Activated CD8-positive, alpha-beta memory T cell treated with anti-CD3 and anti-CD28 coated beads, Interleukin-2, amount 10 ng/mL, durations not matched to agents 7 days and 5 days (primary cell): ENCODE data around the gene C1orf105. TPM values are rescaled to one million over a fixed set of nuclear protein-coding genes. Genes with fewer than 3 reads are reported as not detected.
A peak's percentile ranks its signal among the peaks of the same experiment; 100 is the strongest.

Experiments used
- ATAC-seq: fragments of 150-1000 bp; cut with Tn5 transposase; one replicate; pipeline ENCODE4 v1.10.0; 2021; ENCODE audit warnings: moderate library complexity
- CTCF ChIA-PET: fragments of 350-600 bp; sonication (Branson Sonifier 250); formaldehyde crosslinking; loops from one replicate; lab custom pipeline; 2021; ENCODE audit warnings: antibody characterized with exemption; lab: Charles Lee
- DNase-seq: peaks from one replicate; pipeline ENCODE4 v3.0.0-alpha.2; 2020
- H3K27ac Mint-ChIP-seq: one replicate; pipeline ENCODE4 v1.8.0; 2021; ENCODE audit warnings: mild to moderate bottlenecking, mixed read lengths
- H3K27me3 Mint-ChIP-seq: one replicate; pipeline ENCODE4 v1.8.0; 2021; ENCODE audit warnings: mixed read lengths
- H3K36me3 Mint-ChIP-seq: one replicate; pipeline ENCODE4 v1.8.0; 2021; ENCODE audit warnings: mild to moderate bottlenecking, mixed read lengths
- H3K4me1 Mint-ChIP-seq: one replicate; pipeline ENCODE4 v1.8.0; 2021; ENCODE audit warnings: mixed read lengths
- H3K4me3 Mint-ChIP-seq: one replicate; pipeline ENCODE4 v1.8.0; 2021; ENCODE audit warnings: mild to moderate bottlenecking, moderate library complexity, mixed read lengths
- H3K9me3 Mint-ChIP-seq: one replicate; pipeline ENCODE4 v1.8.0; 2022; ENCODE audit warnings: low read depth, mixed read lengths
- total RNA-seq, 2 experiments: library from RNA; stranded (reverse); gene quantifications; one replicate each; pipeline ENCODE4 v1.2.3, GENCODE V29; 2021

Gene C1orf105
- total RNA-seq, 2 experiments from 2014 or later = not detected

DNA sequence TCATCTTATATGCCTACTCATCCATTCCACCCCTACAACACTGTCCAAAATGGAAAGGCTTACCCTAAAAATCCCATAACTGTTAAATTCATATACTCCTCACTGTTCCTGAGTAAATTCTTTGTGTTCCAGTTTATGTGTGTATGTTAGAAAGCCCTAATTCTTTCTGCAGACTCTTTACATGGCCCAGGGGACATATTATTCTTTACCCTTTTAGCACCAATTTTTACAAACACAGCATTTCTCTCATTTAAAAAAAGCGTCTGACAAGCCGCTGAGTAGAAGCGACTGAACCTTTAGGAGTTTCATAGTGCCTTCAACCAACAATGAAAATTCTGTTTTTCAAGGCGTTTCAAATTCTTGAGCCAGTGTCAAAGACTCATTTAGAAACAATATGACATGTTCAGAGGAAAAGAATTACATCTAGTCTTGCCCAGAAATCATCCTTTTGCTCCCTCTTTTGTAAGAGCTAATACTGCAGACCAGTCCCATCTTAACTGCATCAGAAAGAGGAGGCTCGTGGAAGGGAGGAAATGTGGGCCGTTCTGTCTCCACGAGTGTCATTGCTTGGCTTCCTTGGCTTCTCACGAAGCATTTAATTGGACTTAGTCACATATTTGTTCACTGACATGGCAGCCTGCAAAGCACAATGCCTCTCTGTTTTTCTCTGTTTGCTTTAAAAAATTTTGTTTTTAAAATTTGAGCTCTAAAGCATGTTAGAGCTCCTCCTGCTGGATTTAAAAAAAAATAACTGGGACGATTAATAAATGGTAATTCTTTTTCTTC is 21.3 kb upstream of the C1orf105 start:
- CTCF ChIA-PET = interaction anchor here (0.6 to 2.5 kb wide), 21 partner anchors 13 to 597 kb away, joined by 3 to 17 read pairs (median 3); partner anchors contain the start of gene PIGC
- DNase-seq = no peak
- Mint-ChIP-seq H3K4me3 (no peak overlapping the region), H3K9me3 (no peaks in the 10 kb centered on the region), H3K4me1 (peaks cover 57% of the 10 kb centered on the region), H3K36me3 (no peaks in the 10 kb centered on the region), H3K27me3 (peaks cover 2% of the 10 kb centered on the region), H3K27ac (peak overlapping the region; percentile 58)
- ATAC-seq = peak; percentile 38

DNA sequence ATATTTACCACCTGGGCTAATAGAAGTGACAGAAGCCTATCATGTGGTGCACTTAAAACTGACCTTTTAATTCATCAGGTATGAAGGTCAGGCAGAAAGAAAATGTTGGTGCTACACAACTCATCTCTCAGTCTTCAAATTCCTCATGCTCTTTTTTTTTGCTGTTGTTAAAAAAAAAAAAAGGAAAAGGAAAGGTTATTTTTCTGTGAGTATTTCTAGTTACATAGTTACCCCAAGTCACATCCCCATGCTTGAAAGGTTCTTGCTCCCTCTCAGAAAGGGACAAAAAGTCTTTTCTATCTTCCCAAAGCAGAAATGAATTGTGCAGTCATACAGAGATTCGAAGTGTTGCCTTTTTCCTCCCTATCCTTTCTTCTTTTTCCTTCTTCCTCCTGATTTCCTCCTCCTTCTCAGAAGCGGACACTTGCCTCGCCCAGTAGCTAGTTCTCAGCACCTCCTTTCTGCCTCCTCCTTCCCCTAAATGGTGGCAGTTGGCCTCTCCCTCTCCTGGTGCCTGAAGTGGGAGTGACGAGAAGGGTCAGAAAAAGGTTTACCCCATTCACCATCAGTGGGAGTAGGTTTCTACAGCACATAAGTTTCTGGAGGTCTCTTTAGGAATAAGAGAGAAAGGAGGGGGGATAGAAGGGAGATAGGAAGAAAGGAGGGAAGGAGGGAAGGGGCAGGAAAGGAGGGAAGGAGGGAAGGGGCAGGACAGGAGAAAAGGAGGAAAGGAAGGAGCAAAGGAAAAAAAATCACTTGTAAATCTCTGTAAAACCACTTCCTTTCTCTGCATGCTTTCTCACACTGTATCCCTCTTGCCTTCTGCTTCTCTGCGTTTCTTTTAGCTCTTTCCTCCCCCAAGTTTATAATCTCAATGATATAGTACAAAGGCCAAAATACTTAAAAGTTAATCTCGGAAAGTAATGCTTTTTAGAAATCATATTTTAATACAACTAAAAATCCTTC is 20.4 kb upstream of the C1orf105 start:
- DNase-seq (no peak), ATAC-seq (no peak)
- Mint-ChIP-seq H3K9me3 (no peaks in the 10 kb centered on the region), H3K27me3 (peaks cover 2% of the 10 kb centered on the region), H3K36me3 (no peaks in the 10 kb centered on the region), H3K4me3 (no peak overlapping the region), H3K27ac (no peak overlapping the region), H3K4me1 (peaks cover 49% of the 10 kb centered on the region)
- CTCF ChIA-PET = interaction anchor here (0.6 to 2.5 kb wide), 24 partner anchors 12 to 598 kb away, joined by 3 to 17 read pairs (median 3); partner anchors contain the start of gene PIGC

- peaks cover 46% of the 10 kb centered on the region for H3K4me1 Mint-ChIP-seq
- no peaks in the 10 kb centered on the region for H3K9me3 Mint-ChIP-seq
- H3K4me3 Mint-ChIP-seq = no peak overlapping the region
- H3K36me3 Mint-ChIP-seq = no peaks in the 10 kb centered on the region
- H3K27me3 Mint-ChIP-seq = peaks cover 2% of the 10 kb centered on the region
- H3K27ac Mint-ChIP-seq = no peak overlapping the region
- CTCF ChIA-PET = interaction anchor here (1.0 to 2.5 kb wide), 5 partner anchors 20 to 241 kb away, joined by 3 to 17 read pairs (median 4); partner anchors contain the start of gene PIGC
- DNase-seq (no peak), ATAC-seq (no peak)
Observed at GRCh38 chr1:172400722-172401105, 19.8 kb upstream of the C1orf105 start.

GRCh38 chr1:172401477-172401876 is 19.0 kb upstream of the C1orf105 start:
- H3K27ac Mint-ChIP-seq = no peak overlapping the region
- DNase-seq (no peak), ATAC-seq (no peak)
- no peaks in the 10 kb centered on the region for H3K36me3 Mint-ChIP-seq
- CTCF ChIA-PET = interaction anchor here (0.9 to 1.7 kb wide), 5 partner anchors 14 to 311 kb away, joined by 3 to 4 read pairs (median 4); no protein-coding TSS in a partner anchor
- H3K27me3 Mint-ChIP-seq = peaks cover 2% of the 10 kb centered on the region
- H3K4me3 Mint-ChIP-seq = no peak overlapping the region
- H3K9me3 Mint-ChIP-seq = no peaks in the 10 kb centered on the region
- peaks cover 43% of the 10 kb centered on the region for H3K4me1 Mint-ChIP-seq

DNA sequence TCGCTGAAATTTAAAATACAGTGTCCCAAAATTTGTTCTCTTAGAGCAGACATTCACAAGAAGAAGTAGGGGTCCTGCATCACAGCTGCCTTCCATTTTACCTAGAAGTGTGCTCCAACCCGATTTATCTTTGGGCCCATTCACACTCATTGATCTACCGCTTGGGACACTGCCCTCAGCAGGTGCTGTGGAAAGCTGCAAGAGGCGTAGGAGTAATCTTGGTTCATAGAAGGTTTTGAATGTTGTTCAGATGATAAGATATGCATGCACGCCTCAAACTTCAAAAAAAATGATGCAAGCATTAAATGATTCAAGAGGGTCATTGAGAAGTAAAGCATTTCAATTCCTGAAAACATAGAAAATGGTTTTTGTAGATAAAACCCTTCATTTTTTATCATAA is 18.6 kb upstream of the C1orf105 start:
- Mint-ChIP-seq H3K27ac (no peak overlapping the region), H3K9me3 (no peaks in the 10 kb centered on the region), H3K27me3 (peaks cover 2% of the 10 kb centered on the region), H3K4me1 (peaks cover 42% of the 10 kb centered on the region), H3K4me3 (no peak overlapping the region), H3K36me3 (no peaks in the 10 kb centered on the region)
- CTCF ChIA-PET = interaction anchor here (0.9 to 1.7 kb wide), 5 partner anchors 15 to 311 kb away, joined by 3 to 4 read pairs (median 3); no protein-coding TSS in a partner anchor
- DNase-seq (no peak), ATAC-seq (no peak)

- H3K27ac Mint-ChIP-seq = no peak overlapping the region
Observed at GRCh38 chr1:172402878-172403569, 17.5 kb upstream of the C1orf105 start.

GRCh38 chr1:172404121-172404520 is 16.4 kb upstream of the C1orf105 start:
- peaks cover 2% of the 10 kb centered on the region for H3K27me3 Mint-ChIP-seq
- H3K27ac Mint-ChIP-seq = no peak overlapping the region
- H3K4me3 Mint-ChIP-seq = no peak overlapping the region
- peaks cover 25% of the 10 kb centered on the region for H3K4me1 Mint-ChIP-seq
- CTCF ChIA-PET = interaction anchor here (0.8 to 2.1 kb wide), 6 partner anchors 9 to 314 kb away, joined by 3 to 6 read pairs (median 3); partner anchors contain the start of gene PIGC
- ATAC-seq (no peak), DNase-seq (no peak)
- no peaks in the 10 kb centered on the region for H3K36me3 Mint-ChIP-seq
- H3K9me3 Mint-ChIP-seq = no peaks in the 10 kb centered on the region

More at GRCh38 chr1:172402878-172403569, 17.5 kb upstream of the C1orf105 start:
- Mint-ChIP-seq H3K9me3 (no peaks in the 10 kb centered on the region), H3K4me3 (no peak overlapping the region), H3K27me3 (peaks cover 2% of the 10 kb centered on the region), H3K4me1 (peaks cover 36% of the 10 kb centered on the region), H3K36me3 (no peaks in the 10 kb centered on the region)
- DNase-seq = no peak
- CTCF ChIA-PET = interaction anchor here (0.9 to 2.1 kb wide), 7 partner anchors 10 to 312 kb away, joined by 3 to 6 read pairs (median 4); partner anchors contain the start of gene PIGC
- no peak for ATAC-seq

GRCh38 chr1:172405912-172406311 is 14.6 kb upstream of the C1orf105 start:
- Mint-ChIP-seq H3K27ac (no peak overlapping the region), H3K9me3 (peaks cover 1% of the 10 kb centered on the region), H3K4me1 (peaks cover 9% of the 10 kb centered on the region), H3K4me3 (no peak overlapping the region), H3K36me3 (no peaks in the 10 kb centered on the region), H3K27me3 (no peaks in the 10 kb centered on the region)
- ATAC-seq (no peak), DNase-seq (no peak)
- CTCF ChIA-PET = interaction anchor here (0.9 kb wide), 1 partner anchor 316 kb away, joined by 4 read pairs; no protein-coding TSS in a partner anchor

DNA sequence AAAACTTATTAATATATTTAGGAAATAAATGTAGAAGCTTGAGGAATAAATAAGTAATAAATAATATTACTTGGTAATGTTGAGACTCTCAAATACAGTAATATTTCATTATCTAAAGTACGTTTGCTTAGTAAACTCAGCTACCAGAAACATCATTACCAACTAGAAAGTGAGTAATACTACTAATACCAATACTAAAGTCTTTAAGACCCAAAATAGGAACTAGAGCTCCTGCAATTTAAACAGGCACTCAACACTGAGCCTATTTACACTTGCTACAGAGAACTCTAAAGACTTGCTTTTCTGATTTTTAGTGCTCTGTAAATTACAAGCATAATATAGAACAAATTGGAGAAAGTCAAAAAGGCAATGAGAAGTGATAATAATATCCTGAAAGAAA is 13.5 kb upstream of the C1orf105 start:
- Mint-ChIP-seq H3K4me1 (peaks cover 12% of the 10 kb centered on the region), H3K4me3 (no peak overlapping the region), H3K27ac (no peak overlapping the region), H3K36me3 (peaks cover 1% of the 10 kb centered on the region), H3K27me3 (no peaks in the 10 kb centered on the region), H3K9me3 (peaks cover 1% of the 10 kb centered on the region)
- CTCF ChIA-PET = no interaction called here
- DNase-seq (no peak), ATAC-seq (no peak)

DNA sequence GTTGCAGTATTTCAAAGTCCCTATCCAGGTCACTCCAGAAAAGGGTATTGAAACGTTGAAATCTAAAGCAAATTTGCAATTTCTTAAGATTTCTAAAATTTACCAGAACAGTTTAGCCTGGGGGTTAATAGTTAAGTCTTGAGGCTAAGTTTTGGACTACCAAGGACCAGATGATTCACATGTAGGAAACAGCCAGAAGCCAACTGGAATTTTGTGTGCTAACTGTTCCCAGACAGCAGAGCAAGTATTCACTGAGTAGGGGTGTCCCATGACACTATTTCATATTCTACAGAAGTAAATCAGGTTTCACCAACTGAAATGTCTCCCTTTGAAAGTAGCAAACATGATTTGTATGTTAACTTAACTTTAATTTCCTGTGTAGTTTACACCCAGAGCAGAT is 11.5 kb upstream of the C1orf105 start:
- ATAC-seq (no peak), DNase-seq (no peak)
- H3K27ac Mint-ChIP-seq = no peak overlapping the region
- H3K36me3 Mint-ChIP-seq = peaks cover 4% of the 10 kb centered on the region
- H3K4me1 Mint-ChIP-seq = peaks cover 3% of the 10 kb centered on the region
- no peak overlapping the region for H3K4me3 Mint-ChIP-seq
- H3K9me3 Mint-ChIP-seq = peaks cover 1% of the 10 kb centered on the region
- H3K27me3 Mint-ChIP-seq = no peaks in the 10 kb centered on the region
- CTCF ChIA-PET = no interaction called here

- Mint-ChIP-seq H3K27me3 (no peaks in the 10 kb centered on the region), H3K4me3 (no peak overlapping the region), H3K36me3 (peaks cover 4% of the 10 kb centered on the region), H3K4me1 (peaks cover 3% of the 10 kb centered on the region), H3K27ac (no peak overlapping the region), H3K9me3 (peaks cover 1% of the 10 kb centered on the region)
- ATAC-seq = no peak
- CTCF ChIA-PET = interaction anchor here (0.6 kb wide), 1 partner anchor 15 kb away, joined by 3 read pairs; no protein-coding TSS in a partner anchor
- no peak for DNase-seq
Observed at GRCh38 chr1:172410027-172410426, 10.5 kb upstream of the C1orf105 start.

- DNase-seq = no peak
- CTCF ChIA-PET = interaction anchor here (1.5 kb wide), 1 partner anchor 13 kb away, joined by 3 read pairs; no protein-coding TSS in a partner anchor
- H3K27ac Mint-ChIP-seq = no peak overlapping the region
- peaks cover 1% of the 10 kb centered on the region for H3K9me3 Mint-ChIP-seq
- no peak for ATAC-seq
- peaks cover 4% of the 10 kb centered on the region for H3K36me3 Mint-ChIP-seq
- H3K4me3 Mint-ChIP-seq = no peak overlapping the region
- H3K4me1 Mint-ChIP-seq = peaks cover 3% of the 10 kb centered on the region
- no peaks in the 10 kb centered on the region for H3K27me3 Mint-ChIP-seq
Observed at GRCh38 chr1:172411791-172412338, 8.6 kb upstream of the C1orf105 start.
